Ureter (tissue), 1 donor: ENCODE measurements around the gene ITGAD. TPM values are rescaled to one million over a fixed set of nuclear protein-coding genes. Genes with fewer than 3 reads are reported as not detected.

ENCODE experiments used
- DNase-seq: peaks from one replicate; pipeline ENCODE4 v3.0.0-alpha.2; 2020; ENCODE audit warnings: low spot score
- total RNA-seq: library from RNA; stranded (reverse); gene quantifications from one replicate; pipeline ENCODE4 v1.2.4, GENCODE V29; 2023
- donor health status: DM: yes; HTN: yes; CAD: no.

The ITGAD gene
- total RNA-seq, 1 donor from 2014 or later, result not detected

DNA sequence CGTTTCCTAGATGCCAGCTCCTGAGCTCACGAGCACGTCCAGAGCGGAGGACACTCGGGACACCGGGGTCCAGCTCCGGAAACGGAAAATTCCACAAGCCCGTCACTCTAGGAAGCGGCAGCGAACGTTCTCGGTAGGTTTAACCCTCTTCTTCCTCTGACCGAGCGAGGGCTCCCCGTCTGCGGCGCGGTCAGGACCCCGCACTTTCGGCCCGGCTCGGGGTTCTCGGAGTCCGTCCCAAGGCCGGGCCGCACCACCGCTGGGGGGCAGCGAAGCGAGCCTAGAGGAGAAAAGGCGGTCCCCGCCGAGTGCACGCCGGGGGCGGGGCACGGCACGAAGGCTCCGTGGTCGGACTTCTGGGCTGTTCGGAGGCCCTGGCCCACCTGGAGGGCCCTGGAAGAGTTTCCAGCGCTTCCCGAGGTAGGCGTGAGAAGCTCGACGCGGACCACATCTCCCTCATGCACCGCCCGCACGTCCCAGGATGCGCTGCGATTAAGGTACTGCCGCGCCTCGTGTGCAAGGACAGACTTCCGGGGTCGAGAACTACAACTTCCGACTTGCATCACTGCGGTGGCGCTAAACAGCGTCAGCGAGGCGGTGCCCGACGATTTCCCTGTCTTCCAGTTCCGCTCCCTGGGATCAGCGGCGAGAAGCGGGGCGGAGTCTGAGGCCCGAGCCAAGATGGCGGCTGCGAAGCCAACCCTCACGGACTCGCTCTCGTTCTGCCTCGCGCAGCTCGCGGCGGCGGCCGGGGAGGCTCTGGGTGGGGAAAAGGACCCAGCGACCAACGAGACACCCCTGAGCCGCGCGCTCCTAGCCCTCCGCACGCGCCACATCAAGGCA lies 65.9 kb downstream of the ITGAD start, which contains the start of gene ARMC5:
TSS of gene ARMC5 (plus strand) at position 658 of the 843 bp plus-strand sequence. CDS start at position 682, 24 bp downstream.
- DNase-seq, result peak; percentile 98

DNA sequence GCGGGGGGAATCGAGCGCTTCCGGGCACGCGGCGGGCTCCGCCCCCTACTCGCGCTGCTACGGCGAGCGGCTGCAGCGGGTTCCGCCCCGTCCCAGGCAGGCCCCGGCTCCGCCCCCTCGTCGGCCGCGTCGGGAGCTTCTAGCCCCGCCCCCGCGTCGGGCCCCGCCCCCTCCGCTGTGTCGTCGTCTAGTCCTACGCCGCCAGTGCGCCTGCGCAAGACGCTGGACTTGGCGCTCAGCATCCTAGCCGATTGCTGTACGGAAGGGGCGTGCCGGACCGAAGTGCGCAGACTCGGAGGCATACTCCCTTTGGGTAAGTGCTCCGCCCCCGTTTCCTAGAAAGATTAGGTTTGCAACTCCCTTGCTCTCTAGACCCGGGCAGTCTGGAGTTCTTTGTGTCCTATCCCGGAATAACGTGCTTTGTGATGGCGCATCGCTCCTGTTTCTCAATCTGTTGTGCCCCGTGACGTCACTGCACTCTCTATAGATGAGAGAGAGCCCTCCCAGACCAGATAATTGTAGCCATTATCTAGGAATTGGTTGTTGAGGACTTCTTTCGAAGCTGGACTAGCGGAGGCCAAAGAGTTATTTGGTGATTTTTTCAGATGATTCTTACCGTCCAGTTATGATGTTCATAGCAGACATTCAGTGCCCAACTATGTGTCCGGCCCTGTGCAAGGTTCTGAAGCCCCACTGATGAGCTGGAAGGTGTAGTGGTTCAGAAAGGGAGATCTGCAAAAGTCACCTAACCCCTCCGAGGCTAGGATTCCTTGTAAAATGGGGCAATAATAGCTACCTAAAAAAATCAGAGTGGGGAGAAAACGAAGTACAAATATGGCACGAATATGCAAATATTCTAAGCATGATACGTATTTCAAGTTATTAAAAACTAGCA lies 66.8 kb downstream of the ITGAD start:
- peak; percentile 100 for DNase-seq

DNA sequence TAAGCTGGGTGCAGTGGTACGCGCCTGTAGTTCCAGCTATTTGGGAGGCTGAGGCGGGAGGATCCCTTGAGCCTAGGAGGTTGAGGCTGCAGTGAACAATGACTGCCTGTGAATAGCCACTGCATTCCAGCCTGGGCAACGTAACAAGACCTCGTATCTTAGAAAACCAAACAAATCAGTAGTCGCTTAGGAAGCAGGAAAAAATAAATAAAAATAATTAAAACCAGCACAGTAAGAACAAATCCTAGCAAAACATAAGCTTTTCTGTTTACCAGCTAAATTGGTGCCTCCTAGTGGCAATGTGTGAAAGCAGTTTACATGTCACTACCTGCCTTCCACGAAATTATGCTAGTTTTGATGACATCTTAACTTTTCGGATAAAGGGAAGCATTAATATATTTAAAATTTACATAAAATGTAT lies 67.5 kb downstream of the ITGAD start:
- DNase-seq, result no peak

DNA sequence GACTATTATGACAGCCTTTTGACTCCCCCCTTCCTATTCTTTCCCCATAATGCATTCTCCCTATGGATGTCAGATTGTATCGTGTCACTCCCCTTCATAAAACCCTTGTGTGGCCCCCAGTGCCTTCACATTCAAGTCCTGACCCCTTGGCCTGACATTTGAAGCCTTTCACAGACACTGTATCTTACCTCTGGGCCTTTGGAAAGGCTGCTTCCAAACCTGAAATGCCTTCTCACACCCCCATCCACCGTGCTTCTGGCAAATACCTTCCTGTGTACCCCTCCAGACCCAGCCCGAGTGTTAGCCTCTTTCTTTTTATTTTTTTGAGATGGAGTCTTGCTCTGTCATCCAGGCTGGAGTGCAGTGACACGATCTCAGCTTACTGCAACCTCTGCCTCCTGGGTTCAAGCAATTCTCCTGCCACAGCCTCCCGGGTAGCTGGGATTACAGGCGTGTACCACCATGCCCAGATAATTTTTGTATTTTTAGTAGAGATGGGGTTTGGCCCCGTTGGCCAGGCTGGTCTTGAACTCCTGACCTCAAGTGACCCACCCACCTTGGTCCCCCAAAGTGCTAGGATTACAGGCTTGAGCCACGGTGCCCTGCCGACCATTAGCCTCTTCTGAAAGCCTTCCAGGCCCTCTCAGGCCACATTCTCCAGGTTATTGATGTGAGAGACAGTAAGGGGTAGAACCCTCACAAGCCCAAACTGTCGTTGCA lies 68.2 kb downstream of the ITGAD start:
- DNase-seq, result no peak

DNA sequence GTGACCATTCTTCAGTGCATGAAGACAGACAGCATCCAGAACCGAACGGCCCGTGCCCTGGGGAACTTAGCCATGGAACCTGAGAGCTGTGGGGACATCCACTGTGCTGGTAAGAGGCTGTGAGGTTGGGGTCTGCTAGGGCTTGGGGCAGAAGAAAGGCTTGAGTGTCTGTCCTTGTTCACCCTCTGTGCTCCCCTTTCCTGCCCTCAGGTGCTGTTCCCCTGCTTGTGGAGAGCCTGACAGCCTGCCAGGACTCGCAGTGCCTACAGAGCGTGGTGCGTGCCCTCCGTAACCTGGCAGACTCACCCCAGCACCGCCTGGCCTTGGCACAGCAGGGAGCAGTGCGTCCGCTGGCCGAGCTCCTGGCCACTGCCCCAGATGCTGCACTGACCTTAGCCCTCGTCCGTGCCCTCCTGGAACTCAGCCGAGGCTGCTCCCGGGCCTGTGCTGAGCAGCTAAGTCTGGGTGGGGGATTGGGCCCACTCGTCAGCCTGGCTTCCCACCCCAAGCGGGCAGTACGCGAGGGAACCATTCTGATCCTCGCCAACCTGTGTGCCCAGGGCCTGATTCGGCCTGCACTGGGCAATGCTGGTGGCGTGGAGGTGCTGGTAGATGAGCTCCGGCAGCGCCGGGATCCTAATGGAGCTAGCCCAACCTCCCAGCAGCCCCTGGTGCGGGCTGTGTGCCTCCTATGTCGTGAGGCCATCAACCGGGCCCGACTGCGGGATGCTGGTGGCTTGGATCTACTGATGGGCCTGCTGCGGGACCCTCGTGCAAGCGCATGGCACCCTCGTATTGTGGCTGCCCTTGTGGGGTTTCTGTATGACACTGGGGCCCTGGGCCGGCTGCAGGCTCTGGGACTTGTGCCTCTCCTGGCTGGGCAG lies 69.0 kb downstream of the ITGAD start:
- DNase-seq, result no peak

DNA sequence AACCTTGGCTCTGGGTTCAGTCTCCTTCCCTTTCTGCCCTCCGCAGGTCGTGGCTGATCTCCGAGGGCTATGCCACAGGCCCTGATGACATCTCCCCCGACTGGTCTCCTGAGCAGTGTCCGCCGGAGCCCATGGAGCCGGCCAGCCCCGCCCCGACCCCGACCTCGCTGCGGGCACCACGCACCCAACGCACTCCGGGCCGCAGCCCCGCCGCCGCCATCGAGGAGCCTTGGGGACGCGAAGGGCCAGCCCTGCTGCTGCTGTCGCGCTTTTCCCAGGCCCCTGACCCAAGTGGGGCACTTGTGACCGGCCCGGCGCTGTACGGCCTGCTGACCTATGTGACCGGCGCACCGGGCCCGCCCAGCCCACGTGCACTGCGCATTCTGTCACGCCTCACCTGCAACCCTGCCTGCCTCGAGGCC lies 71.2 kb downstream of the ITGAD start:
- DNase-seq, result no peak

DNA sequence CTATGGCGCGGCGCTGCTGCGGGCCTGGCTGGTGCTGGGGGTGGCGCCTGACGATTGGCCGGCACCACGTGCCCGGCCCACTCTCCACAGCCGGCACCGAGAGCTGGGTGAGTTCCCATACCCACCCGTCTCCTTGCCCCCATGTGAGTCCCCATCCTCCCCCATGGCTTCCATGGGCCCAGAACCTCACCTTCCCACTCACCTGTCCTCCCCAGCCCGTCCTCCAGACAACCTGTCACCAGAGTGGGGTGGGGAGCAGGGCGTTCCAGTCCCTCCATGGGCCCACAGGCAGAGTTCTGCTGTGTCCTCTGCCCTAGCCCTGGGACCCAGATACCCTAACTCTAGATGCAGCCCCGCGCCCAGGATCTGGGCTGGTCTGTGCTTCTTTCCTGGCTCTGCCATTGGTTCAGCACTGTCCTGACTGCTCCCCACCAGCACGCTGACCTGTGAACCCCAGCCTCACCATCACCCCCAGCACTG lies 71.7 kb downstream of the ITGAD start:
- DNase-seq, result no peak

DNA sequence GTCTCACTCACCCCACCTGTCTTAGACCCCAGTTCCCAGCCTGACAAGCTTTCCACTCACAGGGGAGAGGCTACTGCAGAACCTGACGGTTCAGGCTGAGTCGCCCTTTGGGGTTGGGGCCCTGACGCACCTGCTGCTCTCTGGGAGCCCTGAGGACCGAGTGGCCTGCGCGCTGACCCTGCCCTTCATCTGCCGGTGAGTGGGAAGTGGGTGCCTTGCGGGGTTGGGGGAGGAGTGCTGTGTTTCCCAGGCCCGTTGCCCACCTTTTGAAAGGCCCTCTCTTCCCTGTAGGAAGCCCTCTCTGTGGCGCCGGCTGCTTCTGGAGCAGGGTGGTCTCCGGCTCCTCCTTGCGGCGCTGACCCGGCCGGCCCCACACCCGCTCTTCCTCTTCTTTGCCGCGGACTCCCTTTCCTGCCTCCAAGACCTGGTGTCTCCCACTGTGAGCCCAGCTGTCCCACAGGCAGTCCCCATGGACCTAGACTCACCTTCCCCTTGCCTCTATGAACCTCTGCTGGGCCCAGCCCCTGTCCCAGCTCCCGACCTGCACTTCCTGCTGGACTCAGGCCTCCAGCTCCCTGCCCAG lies 72.7 kb downstream of the ITGAD start:
- DNase-seq, result no peak

DNA sequence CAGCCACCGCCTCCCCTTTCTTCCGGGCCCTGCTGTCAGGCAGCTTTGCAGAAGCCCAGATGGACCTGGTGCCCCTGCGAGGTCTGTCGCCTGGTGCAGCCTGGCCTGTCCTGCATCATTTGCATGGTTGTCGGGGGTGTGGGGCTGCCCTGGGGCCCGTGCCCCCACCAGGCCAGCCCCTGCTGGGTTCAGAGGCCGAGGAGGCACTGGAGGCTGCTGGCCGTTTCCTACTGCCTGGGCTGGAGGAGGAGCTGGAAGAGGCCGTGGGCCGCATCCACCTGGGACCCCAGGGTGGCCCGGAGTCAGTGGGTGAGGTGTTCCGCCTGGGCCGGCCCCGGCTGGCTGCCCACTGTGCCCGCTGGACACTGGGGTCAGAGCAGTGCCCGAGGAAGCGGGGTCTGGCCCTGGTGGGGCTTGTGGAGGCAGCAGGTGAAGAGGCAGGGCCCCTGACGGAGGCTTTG lies 73.3 kb downstream of the ITGAD start:
- no peak for DNase-seq

DNA sequence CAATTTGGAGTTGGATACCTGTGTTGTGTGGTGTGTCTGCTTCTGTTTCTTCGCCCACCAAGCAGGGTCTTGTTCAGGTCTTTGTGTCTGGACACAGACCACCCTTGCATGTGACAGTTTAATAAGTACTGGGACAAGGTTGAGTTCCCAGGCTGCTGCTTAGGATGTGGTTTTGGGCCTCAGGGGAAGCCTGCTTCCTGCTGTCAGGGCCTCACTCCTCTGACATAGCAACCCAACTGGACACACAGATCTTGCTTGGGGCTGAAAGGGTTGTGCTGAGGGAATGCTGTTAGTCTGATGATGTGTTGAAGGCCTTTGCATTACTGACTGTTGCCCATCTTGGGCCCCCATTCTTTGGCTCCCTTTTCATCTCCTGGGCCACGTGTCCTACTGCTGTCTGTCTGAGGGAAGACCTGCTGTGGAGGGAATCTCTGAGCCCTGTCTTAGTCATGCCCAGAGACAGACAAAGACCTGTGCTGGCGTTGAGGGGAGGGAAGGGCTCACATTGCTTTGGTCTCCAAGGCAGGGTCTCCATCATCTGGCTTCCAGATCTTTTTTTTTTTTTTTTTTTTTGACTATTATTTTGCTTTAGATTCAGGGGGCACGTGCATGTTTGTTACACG lies 74.1 kb downstream of the ITGAD start:
- DNase-seq, result no peak

DNA sequence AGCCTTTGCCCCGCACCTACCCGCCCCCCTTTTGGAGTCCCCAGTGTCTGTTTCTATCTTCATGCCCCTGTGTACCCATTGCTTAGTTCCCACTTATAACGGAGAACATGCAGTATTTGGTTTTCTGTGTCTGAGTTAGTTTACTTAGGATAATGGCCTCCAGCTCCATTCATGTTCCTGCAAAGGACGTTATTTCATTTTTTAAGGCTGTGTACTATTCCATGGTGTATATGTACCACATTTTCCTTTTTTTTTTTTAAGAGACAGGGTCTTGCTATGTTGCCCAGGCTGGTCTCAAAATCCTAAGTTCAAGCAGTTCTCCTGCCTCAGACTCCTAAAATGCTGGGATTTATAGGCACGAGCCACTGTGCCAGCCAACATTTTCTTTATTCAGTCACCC lies 74.7 kb downstream of the ITGAD start:
- DNase-seq, result no peak

DNA sequence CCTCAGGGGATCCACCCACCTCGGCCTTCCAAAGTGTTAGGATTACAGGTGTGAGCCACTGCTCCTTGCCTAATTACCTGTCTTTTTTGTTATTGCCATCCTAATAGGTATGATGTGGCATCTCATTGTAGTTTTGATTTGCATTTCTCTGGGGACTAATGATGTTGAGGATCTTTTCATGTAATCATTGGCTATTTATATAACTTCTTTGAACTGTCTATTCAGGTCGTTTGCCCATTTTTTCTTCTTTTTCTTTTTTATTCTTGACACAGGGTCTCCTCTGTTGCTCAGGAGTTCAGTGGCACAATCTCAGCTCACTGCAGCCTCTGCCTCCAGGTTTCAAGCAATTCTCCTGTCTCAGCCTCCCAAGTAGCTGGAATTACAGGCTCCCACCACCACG lies 77.5 kb downstream of the ITGAD start:
- DNase-seq, result no peak

DNA sequence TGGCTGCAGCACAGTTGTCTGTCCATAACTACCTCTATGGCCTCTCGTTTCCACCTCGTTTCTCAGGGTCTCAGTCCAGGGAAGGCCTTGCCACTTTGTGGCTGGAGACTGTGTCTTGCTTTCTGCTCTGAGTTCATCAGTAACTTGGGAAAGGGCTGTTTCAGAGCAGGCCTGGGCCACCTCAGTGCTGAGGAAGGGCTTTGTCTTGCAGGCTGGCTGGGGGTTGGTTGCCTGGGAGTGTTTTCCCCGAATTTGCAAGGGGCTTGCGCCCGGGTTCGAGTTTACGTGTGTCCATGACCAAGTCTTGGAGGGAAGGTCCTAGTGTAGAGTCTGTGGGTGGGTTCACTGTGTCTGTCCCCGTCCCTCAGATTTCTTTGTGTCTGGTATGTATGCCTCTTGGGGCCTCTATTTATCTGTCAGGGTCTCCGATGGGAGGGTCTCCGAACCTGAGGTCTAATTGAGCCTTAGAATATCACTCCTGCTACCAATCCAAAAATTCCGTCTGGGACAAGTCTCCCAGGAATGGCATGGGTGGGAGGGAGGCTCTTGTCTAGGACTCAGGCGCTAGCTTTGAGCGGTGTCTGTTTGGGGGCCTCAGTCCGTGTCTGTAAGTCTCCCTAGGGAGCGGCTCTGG lies 78.2 kb downstream of the ITGAD start:
- no peak for DNase-seq

DNA sequence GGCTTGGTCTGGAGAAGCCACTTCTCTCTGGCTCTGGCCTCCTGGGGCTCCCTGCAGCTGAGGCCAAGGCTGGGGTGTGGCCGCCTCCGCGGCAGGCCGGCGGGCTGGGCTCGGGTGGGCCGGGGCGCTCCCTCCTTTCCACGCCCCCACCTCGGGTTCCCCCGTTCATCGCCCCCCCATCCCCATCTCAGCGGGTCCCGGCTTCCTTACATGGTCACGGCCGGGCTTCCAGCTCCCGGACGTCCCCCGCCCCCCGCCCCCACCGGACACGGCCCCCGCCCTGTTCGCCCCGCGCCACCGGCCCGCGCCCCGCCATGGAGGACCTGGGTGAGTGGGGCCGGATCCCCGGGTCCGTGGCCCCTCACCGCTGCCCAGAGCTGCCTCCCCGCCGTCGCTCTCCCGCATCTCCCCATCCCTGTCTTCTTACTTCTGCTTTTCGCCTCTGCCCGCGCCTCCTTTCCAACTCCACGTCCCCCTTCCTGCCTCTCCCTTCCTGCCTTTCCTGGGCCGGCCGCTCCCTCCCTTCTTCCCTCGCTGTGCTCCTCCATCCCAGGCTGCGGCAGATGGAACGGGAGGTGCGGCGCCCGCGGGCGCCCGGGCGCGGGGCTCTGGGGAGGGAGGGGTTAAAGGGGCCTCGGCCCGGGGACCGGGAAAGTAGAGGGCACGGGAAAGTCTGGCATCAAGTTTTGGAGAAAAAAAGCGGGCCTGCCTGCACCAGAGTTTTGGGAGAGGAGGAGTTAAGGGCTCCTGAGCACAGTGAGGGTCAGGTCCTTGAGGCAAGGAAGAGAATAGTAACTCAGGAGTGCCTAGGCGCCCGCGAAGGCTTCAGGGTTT lies 79.0 kb downstream of the ITGAD start, which contains the start of gene TGFB1I1:
TSS of gene TGFB1I1 (plus strand) at position 278 of the 834 bp plus-strand sequence. CDS start at position 315, 37 bp downstream.
- peak; percentile 80 for DNase-seq

DNA sequence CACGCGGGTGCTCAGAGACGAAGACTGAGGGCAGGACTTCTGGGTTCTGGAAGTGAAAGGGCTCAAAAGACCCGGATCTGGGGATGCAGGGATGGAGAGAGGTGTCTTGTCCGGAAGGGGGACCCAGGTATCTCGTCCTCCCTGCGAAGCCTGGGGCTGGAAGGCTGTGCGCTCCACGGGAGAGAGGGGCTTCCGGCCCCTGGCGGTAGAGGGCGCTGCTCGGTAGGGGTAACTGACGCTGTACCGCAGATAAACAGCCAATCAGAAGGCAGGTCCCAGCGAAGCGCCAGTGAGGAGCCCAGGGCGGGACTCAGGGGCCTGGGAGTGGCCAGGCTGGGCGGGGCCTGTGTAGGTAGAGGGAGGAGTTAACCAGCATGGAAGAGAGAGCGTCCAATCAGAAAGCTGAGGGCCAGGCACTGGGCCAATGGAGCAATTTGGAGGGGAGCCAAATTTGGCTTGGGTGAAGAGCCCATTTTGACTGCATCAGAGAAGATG lies 79.6 kb downstream of the ITGAD start:
- peak; percentile 94 for DNase-seq

DNA sequence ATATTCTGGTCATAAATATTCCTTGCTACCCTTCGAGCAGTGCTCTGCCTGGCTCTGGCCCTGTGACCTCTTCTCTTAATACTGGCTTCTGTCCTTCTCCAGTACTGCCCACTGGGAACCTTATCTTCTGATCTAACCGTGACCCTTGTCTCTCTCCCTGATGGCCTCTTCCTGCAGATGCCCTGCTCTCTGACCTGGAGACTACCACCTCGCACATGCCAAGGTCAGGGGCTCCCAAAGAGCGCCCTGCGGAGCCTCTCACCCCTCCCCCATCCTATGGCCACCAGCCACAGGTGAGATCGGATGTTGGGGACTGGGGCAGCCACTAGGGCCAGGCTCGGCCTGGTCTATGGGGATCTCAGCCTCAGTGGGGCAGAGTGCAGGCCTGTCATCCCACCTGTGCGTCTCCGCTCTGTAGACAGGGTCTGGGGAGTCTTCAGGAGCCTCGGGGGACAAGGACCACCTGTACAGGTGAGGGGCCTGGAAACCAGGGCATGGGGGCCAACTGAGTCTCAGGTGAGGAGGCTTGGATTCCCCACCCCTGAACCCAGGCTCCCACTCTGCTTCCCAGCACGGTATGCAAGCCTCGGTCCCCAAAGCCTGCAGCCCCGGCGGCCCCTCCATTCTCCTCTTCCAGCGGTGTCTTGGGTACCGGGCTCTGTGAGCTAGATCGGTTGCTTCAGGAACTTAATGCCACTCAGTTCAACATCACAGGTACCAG lies 80.3 kb downstream of the ITGAD start:
- no peak for DNase-seq

DNA sequence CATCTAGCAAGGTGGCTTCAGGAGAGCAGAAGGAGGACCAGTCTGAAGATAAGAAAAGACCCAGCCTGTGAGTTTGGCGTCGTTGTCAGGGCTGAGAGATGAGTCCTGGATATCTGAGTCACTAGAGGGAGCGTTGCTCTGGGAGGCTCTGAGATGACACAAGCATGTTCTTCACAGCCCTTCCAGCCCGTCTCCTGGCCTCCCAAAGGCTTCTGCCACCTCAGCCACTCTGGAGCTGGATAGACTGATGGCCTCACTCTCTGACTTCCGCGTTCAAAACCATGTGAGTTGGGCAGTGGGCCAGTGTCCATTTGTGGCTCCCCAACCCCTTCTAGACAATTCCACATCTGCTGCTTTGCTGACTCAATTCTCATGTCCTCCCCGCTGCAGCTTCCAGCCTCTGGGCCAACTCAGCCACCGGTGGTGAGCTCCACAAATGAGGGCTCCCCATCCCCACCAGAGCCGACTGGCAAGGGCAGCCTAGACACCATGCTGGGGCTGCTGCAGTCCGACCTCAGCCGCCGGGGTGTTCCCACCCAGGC lies 81.1 kb downstream of the ITGAD start:
- no peak for DNase-seq
